HG03175 (cell line): ENCODE measurements around the gene LAP3.
"Not testable (repeated sequence)": the region's sequence is repeated elsewhere in the genome, so short reads cannot be mapped to it uniquely, and the experiment has no call there.

ENCODE experiments used
- ATAC-seq: cut with Tn5 transposase; IDR thresholded peaks from one replicate; pipeline ENCODE4 v1.9.1; 2021; ENCODE audit warnings: mild to moderate bottlenecking, moderate library complexity; ENCODE audit not compliant: unreplicated experiment

The LAP3 gene

DNA sequence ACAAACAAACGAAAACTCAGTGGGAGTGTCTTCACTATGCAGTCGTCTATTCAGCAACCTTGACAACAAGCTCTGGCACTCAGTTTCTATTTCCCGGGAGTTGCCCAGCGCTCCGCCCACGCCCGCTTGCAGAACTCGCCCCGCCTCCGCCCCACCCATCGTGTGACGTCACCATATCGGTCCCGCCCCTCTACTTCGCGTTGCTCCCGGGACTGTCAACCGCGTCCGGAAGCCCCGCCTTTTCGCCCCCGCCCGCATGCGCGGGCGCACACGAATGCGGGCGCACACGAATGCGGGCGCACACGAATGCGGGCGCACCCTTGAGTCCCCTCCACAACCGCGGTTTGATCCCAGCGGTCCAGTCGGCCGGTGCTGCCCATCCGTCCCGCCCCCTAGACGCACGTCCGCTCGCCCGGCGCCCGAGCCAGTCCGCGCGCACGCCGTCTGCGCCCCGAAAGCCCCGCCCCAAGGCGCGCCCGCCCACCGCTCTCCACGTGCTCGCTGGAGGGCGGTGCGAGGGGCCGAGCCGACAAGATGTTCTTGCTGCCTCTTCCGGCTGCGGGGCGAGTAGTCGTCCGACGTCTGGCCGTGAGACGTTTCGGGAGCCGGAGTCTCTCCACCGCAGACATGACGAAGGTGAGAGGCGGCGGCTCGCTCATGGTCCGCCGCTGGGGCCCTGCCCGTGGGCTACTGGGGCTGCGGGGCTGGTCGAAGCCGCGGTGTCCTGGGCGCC lies at the start of gene LAP3:
TSS of gene LAP3 (plus strand) at position 267 of the 733 bp plus-strand sequence. CDS start at position 535, 268 bp downstream.
- ATAC-seq, result peak; percentile 83

DNA sequence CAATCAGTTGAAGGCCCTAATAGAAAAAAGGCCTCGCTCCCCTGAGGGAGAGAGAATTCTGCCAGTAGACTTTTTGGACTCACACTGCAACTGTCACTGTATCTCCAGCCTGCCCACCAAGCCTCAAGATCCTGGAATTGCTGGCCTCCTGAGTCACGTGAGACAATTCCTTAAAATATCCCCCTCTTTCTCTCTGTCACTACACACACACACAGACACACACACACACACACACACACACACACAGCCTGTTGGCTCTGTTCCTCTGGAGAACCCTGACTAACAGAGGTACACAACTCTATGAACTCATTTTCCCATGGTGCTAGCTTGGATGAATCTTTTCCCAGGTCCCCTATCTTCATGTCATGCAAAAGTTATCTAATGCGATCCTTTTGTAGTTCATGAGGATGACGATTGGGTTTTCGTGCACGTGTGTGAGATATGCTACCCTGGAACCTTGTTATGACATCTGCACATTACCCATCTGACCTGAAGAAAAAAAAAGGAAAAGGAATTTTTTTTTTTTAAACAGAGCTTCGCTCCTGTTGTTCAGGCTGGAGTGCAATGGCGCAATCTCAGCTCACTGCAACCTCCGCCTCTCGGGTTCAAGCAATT lies 48.3 kb upstream of the LAP3 start:
- no peak for ATAC-seq

DNA sequence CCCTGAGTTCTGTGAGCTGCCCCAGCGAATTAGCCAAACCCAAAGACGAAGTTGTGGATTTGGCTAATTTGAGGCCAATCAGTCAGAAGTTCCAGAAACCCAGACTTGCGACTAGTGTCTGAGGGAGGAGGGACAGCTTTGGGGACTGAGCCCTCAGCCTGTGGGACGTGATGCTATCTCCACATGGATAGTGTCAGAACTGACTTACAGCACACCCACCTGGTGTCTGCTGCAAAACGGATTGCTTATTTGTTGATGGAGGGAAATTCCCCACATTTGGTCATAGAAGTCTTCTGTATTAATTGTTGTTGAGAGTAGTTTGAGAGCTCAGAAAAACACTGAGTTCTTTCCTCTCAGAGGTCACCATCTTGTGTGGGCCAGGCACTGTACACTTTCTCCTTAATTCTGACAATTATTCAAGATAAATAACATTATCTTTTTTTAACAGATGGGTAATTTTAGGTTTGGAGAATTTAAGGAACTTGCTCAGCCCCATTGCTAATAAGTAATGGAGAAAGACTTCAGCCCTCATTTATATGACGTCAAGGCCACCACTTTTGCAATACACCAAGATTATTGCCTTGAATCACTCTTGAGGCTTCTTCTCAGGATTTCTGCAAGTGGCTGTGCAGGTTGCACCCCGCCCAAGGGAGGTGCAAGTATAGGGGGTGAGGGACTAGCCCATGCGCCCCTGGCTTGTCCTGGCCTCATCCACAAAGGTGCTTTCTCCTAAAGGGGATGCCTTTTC lies 45.3 kb upstream of the LAP3 start:
- ATAC-seq, result no peak

DNA sequence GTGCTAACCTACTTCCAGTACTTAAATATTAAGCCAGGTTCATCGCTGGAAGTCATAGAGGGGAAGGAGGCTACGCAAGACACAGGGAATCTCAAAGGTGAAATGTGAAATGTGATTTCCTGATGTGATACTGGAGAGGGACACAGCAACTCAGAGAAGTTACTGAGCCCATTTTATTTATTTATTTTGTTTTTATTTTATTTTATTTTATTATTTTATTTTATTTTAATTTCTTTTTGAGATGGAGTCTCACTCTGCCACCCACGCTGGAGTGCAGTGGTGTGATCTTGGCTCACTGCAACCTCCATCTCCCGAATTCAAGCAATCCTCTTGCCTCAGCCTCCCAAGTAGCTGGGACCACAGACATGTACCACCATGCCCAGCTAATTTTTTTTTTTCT lies 42.3 kb upstream of the LAP3 start:
- no peak for ATAC-seq

DNA sequence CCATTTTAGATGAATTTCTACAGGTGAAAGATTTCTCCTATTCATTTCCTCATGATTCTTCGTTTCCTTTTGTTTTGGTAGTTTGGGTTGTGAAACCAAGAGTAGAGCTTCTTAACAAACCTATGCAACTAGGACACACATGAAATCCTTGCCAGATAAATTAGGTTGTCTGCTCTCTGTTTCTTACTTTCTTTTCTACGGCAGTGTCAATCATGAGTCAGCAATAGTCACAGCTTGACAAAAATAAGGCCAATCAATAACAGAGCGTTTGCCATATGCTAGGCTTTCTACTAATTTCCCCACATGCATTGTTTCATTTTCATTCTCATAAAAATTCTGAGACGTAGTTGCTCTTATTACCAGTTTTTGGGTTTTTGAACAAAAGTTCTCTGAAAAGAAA lies 41.8 kb upstream of the LAP3 start:
- no peak for ATAC-seq

DNA sequence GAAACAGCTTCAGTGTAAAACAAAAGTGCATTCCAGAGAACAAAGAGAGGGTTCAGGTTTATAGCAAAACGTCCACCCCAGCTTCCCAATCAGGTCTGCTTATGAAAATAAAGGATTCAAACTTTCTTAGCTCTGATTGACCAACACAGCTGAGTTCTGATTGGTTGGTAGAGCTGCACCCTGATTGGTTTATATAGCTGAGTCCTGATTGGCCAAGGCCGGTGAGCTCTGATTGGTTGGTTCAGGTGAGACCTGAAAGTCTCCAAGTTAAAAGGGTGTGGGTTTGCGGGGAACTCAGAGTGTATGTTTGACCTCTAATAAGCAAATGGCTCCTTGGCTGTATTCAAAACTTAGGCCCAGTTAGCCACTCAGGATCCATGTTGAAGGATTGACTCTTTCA lies 41.1 kb upstream of the LAP3 start:
- no peak for ATAC-seq

DNA sequence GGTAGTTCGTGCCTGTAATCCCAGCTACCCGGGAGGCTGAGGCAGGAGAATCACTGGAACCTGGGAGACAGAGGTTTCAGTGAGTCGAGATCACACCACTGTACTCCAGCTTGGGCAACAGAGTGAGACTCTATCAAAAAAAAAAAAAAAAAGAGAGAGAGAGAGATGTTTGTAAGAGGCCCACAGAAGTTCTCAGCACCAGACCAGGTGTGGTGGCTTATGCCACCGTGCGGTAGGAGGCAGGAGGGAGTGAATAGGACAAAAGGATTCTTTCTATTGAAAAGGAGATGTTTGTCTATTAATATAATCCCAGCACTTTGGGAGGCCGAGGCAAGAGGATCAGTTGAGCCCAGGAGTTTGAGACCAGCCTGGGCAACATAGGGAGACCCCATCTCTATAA lies 39.9 kb upstream of the LAP3 start:
- not testable (repeated sequence) for ATAC-seq

DNA sequence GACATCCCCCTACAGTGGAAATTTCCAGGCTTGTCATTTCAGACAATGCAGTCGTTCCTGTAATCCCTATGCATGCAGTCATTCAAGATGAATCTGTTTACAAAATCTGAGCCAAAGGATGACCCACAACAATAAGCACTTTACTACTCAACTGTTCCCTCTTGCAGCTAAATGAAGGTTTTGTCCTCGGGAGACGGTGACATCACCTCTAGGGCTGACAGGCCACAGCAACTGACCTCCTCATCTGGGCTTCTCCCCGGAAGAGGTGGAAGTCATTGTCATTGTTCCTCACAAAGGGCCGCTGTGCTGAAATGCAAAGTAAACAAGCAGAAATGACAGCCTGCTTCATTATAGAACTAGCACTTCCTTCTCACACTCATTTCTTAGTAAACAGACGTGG lies 32.8 kb upstream of the LAP3 start:
- ATAC-seq, result no peak

DNA sequence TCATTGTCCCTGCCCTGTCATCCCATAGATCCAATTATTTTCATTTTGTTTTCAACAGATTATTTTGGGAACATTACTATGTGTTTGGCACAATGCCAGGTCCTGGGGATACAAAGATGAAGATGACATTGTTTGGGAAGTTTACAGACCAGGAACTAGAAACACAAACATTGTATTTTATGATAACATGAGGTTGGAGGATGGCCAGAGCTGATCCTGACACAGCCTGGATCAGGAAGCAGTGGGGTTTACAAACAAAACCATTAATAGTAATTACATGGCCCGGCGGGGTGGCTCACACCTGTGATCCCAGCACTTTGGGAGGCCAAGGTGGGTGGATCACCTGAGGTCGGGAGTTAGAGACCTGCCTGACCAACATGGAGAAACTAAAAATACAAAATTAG lies 32.2 kb upstream of the LAP3 start:
- ATAC-seq, result no peak

DNA sequence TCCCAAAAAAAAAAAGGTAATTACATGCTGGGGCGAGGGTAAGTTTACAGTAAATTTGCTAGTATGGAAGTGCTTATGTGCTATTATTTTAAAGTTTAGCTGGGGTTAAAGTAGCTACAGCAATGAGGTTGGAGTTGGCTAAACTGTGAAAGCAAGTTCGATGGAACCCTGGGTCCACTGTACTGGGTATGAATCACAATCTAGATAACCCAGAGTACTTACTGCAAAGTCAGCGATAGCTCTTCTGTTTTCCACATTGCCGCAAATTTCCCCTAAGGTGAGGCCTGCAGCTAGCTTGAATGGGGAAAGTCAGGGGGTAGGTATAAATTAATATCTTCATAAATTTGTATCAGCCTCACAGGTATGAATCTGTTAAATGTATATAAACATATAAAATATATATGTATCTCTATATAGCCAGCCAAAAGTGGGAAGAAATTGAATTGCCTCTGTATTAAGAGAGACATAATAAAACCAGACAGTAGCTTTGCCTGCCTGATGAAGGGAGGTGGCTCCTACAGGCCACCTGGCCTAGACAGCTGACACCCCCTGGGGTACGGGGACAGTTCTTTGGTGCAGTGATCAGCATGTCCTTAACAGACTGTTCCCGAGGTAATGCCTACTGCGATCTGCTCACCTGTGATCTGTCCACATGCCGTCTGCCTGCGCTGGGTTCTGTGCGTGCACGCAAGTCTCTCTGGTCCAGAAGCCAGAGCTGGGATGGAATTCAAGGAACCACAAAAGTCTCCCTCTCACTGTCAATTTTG lies 31.4 kb upstream of the LAP3 start:
- no peak for ATAC-seq

DNA sequence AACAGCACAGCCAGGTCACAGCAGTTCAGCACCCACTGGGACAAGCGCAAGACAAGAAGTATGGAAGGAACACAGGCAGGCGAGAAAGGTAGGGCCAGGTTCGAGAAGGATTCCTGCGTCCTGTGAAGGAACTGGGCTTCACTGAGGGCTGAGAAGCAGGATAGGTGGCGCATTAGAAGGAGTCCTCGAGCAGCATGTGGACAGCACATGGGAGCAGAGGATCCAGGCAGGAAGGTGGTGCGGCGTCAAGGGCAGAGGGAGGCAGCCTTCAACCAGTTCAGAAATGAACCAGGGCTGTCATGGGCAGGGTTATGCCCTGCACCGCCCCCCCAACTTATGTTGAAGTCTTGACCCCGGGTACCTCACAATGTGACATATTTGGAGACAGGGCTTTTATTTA lies 30.8 kb upstream of the LAP3 start:
- ATAC-seq, result no peak

DNA sequence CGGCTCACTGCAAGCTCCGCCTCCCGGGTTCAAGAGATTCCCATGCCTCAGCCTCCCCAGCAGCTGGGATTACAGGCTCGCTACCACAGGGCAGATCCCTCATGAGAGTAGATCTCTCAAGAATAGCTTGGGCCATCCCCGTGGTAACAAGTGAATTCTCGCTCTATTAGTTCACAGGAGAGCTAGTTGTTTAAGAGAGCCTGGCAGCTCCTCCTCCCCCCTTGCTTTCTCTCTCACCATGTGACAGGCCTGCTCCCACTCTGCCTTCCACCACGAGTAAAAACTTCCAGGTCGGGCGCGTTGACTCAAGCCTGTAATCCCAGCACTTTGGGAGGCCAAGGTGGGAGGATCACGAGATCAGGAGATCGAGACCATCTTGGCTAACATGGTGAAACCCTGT lies 30.3 kb upstream of the LAP3 start:
- ATAC-seq, result no peak

DNA sequence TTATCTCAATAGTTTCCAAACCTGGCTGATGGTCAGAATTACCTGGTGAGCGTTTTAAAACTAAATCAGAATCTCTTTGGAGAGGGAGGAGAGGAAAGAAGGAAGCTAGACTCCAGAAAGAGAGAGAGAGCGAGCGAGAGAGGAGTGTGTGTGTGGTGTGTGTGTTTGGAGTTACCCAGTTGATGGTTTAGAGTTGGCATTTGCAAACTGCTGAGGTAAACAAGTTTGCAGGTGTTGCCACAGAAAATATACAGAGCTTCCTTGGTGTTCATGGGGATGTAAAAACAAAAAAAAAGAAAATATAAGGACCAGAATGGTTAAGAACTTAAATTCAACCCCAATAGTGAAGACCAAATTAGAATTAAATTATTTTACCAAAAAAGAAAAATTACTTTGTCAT lies 26.4 kb upstream of the LAP3 start:
- no peak for ATAC-seq

DNA sequence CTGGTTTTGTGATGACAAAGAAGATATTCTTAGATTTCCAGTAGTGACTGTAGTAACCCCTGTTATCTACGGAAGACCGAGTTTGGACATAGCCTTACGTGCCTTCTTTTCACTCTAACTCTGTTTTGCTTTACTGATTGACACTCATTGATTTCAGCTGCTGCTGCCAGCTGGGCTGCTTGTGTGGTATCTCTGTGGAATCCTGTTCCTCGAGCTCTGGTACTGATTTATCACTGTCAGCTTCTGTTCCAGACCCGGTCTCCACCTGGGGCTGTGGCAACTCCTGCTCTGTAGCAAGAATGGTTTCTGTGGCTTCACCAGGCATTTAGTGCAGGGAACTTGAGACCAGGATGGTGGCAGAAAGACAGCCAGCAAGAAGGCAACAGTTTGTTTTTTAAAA lies 24.6 kb upstream of the LAP3 start:
- ATAC-seq, result no peak

DNA sequence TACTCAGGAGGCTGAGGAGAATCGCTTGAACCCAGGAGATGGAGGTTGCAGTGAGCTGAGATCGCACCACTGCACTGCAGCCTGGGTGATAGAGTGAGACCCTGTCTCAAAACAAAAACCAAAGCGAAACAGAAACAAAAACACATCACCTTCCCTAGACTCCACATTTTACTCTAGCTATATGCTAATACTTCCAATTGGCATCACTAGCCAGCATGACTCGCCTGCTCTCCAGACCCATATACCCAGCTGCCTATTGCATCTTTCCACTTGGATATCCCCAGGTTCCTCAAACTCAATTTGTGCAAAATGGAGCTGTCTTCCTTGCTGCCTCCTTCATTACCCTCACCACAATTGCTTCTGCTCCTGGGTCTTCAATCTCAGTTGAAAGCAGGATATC lies 22.4 kb upstream of the LAP3 start:
- ATAC-seq, result no peak

DNA sequence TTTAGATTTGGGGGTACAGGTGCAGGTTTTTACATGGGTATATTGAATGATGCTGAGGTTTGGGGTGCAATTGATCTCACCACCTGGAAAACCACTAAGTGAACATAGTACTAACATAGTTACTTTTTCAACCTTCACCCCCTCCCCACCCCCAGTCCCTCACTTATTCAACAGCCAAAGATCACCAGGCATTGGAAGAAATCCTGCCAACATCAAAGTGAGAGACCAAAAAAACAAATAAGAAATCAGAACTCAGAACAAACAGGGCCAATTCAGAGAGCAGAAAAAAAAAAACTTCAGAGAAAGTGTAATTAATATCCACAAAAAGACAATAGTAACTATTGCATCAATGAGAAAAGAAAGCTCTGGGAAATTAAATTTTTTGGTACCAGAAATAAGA lies 20.5 kb upstream of the LAP3 start:
- ATAC-seq, result no peak

DNA sequence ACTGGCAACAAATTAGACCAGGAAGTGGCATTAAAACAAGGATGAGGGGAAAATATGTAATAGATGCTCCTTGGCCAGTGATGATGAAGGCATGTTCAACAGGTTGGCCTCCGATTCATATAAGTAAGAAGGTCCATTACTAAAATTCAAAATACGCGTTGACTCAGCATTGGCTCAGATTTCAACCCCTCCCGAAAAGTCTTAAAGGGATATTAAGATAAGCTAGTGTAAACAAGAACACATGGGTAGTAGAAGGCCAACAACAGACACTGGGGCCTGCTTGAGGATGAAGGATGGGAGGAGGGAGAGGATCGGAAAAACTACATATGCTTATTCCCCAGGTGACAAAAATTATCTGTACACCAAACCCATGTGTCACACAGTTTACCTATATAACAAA lies 19.1 kb upstream of the LAP3 start:
- no peak for ATAC-seq

DNA sequence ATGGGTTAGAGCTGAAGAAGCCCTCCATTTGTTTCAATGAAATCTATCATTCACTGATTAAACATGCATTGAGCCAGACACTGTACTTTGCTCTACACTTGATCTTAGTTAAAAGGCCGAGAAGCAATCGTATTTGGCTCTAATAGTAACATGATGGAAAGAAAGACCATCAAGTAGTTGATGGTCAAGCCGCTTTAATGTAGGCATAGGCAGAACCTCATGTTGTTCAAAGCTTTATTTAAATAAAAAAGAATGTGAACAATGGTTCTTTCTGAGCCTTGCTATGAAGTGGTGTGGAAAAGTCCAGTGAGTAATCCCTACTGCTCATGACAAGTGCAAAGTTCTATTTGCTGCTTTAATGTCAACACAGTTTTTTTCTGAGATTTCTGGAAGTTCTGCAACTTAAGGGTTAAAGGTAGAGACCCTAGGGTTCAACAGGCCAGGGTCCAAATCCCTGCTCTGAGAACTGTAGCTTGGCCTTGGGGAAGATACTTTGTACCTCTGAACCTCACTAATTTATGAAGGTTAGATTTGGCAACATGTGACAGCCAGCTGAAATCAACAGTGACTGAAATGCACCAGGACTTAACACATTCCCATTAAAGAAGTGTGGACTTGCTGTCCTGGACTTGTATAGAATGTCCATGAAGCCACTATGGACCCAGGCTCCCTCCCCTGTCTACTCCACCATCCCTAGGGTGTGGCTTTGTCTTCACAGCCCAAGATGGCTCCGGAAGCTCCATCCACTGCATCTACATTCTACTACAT lies 17.9 kb upstream of the LAP3 start:
- ATAC-seq, result no peak

DNA sequence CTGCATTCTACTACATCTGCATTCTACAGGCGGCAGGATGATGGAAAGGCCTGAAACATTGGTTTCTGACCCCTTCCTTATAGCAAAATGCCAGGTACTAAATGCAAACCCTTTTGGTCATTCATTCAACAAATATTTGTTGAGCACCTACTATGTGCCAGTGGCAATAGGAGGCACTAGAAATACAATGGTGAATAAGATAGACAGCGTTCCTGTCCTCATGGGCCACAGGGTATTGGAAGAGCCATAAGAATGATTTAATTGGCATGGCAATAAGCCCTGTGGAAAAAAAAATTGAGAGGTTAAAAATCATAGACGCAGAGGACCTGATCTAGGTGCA lies 17.3 kb upstream of the LAP3 start:
- no peak for ATAC-seq

DNA sequence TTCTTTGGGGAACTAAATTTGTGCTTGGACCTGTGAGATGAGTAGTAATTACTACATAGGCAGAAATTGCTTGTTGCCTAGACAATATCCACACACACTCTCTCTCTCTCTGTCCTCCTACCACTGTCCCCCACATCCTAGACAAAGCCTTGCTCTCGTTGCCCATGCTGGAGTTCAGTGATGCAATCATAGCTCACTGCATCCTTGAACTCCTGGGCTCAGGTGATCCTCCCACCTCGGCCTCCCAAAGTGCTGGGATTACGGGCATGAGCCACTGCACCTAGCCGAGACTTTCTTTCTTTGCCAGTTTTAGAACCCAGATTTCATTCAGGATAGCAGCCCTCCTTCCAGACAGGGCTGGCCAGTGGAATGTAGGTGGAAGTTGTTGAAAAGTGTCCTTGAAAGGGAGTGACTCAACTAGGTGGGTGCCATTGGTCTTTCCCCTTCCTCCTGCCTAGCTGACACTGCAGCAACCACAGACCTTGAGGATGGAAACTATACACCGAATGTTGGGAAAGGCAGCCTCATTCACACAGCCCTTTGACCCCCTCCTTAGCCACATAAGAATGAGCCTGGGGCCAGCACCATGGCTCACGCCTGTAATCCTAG lies 16.8 kb upstream of the LAP3 start:
- no peak for ATAC-seq
